Kidney epithelial cell (primary cell): ENCODE results near the gene TMEM184A. TPM values are rescaled to one million over a fixed set of nuclear protein-coding genes. Genes with fewer than 3 reads are reported as not detected.
A peak's percentile ranks its signal among the peaks of the same experiment; 100 is the strongest.

Experiments
- DNase-seq: peaks from one replicate; pipeline ENCODE4 v3.0.0-alpha.2; 2010; ENCODE audit warnings: low read depth
- H3K27me3 ChIP-seq: 2 replicates; pipeline ENCODE4 v1.6.0; 2011; ENCODE audit warnings: low read length; ENCODE audit not compliant: control insufficient read depth, insufficient read depth
- H3K36me3 ChIP-seq: 2 replicates; pipeline ENCODE4 v1.5.1; 2011; ENCODE audit warnings: low read length; ENCODE audit not compliant: control insufficient read depth, insufficient read depth
- H3K4me3 ChIP-seq: 2 replicates; pipeline ENCODE4 v1.5.1; 2011; ENCODE audit warnings: low read depth, mild to moderate bottlenecking, control low read depth, low read length
- total RNA-seq: library from RNA; depleted of rRNA; stranded (reverse); fragments of >200 nt; gene quantifications from 2 replicates; pipeline ENCODE4 v1.2.3, GENCODE V29; 2015
- TF ChIP-seq, protein P1 (sequence below): IDR thresholded peaks from 2 replicates; pipeline ENCODE4 v1.5.1; 2011; ENCODE audit warnings: mild to moderate bottlenecking, moderate library complexity, low read length, control low read depth, inconsistent platforms; ENCODE audit not compliant: insufficient read depth, poor library complexity, severe bottlenecking

The TMEM184A gene
- total RNA-seq, 1 donor from 2014 or later = 5.7 TPM

DNA sequence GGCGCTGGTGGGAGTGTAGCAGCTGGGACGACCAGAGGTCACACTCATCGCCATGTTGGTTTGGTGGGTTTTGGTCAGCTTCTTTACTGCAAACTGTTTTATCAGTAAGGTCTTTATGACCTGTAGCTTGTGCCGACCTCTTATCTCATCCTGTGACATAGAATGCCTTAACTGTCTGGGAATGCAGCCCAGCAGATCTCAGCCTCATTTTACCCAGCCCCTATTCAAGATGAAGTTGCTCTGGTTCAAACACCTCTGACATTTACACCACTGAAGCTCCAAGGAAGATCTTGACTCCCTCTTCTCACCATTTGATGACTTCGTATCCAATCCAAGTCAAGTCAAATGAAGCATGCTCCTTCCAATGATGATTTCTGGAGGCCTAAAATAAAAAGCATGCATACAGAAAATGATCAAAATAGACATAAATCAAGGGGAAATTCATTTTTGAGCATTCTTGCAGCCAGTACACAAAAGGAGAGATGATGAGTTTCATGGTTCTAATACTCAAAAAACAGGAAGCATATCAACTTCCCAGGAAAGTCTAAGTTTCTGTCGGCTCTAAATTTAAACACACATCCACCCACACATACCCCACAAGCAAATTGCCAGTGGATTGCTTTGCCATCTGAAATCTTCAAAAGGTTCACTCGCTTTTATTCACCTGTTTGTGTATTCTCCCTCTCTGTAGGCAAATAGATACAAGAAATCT is 16.3 kb upstream of the TMEM184A start:
- no peak for DNase-seq
- TF ChIP-seq, protein P1, sequence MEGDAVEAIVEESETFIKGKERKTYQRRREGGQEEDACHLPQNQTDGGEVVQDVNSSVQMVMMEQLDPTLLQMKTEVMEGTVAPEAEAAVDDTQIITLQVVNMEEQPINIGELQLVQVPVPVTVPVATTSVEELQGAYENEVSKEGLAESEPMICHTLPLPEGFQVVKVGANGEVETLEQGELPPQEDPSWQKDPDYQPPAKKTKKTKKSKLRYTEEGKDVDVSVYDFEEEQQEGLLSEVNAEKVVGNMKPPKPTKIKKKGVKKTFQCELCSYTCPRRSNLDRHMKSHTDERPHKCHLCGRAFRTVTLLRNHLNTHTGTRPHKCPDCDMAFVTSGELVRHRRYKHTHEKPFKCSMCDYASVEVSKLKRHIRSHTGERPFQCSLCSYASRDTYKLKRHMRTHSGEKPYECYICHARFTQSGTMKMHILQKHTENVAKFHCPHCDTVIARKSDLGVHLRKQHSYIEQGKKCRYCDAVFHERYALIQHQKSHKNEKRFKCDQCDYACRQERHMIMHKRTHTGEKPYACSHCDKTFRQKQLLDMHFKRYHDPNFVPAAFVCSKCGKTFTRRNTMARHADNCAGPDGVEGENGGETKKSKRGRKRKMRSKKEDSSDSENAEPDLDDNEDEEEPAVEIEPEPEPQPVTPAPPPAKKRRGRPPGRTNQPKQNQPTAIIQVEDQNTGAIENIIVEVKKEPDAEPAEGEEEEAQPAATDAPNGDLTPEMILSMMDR = no peak

DNA sequence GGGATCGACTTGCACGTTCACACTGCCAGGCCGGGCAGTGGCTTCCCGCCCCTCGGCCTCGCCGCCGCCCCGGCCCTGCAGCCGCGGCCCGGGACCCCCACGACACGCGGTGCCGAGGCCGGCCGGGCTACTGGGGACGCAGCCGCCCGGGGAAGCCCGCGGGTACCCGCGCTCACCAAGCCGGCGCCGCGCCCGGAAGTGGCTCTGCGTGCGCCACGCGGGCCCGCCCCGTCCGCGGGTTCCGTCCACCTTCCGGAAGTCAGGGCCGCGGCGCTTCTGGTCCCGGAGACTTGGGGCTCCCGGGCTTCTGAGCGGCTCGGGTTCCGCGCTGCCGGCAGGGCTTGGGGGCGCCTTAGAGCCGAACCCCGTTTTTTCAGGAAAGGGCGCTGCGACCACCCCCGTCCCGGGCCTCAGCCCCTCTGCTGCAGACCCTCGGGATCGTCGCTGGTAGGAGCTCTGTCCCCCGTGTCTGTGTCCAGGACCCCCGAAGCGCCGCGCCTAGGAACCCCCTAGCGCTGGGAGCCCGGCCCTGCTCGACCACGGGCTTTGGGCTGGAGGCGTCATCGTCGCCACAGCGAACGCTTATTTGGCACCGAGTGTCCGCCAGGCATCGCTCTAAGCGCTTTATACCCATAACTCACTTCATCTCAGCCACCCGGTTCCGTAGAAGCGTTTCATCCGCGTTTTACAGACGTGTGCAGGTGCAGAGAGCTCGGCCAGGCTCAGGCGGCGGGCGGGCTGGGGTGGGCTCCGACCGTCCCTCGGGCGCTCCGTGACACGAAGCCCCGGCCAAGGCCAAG is 14.0 kb upstream of the TMEM184A start, which contains the start of gene PSMG3:
PSMG3 (minus strand) TSS at position 200 of the 800 bp plus-strand sequence. CDS start 693 bp downstream, outside the sequence.
- H3K4me3 ChIP-seq = peak within 1 kb of the TSS; percentile 96
- no peaks in the 10 kb centered on the region for H3K27me3 ChIP-seq
- H3K36me3 ChIP-seq = peaks cover 2% of the 10 kb centered on the region
- peak; percentile 29 for DNase-seq
- TF ChIP-seq, protein P1 = peak; percentile 38

More for the DNA sequence above, 16.3 kb upstream of the TMEM184A start:
- Histone ChIP-seq H3K4me3 (no peak overlapping the region), H3K27me3 (no peaks in the 10 kb centered on the region), H3K36me3 (no peaks in the 10 kb centered on the region)

DNA sequence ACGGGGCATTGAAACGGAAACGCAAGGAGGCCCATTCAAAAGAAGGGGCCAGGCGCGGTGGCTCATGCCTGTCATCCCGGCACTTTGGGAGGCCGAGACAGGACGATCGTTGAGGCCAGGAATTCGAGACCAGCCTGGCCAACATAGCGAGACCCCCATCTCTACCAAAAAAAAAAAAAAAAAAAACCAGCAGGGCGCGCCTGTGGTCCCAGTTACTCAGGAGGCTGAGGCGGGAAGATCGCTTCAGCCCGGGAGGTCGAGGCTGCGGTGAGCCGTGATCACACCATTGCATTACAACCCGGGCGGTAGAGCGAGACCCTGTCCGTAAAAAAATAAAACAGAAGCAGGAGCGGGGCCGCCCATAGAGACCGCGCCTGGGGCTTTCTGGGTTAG is 13.4 kb upstream of the TMEM184A start:
- H3K4me3 ChIP-seq = peak overlapping the region; percentile 96
- peaks cover 2% of the 10 kb centered on the region for H3K36me3 ChIP-seq
- H3K27me3 ChIP-seq = no peaks in the 10 kb centered on the region
- DNase-seq = no peak
- TF ChIP-seq, protein P1 = no peak

DNA sequence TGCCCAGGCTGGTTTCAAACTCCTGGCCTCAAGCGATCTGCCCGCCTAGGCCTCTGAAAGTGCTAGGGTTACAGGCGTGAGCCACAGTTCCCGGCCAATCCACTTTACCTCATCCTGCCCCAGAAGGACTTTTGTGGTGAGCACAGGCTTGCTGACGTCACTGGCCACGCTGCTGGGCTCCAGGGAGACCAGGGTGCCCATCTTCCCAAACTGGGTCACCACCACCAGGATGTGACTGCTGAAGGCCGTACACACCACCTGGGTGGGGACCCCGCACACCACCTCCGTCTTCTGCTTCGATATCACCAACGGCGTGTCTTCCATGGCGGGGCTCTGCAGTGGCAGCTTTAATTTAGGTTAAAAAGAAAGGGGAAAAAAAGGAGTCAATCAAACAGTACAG is 13.0 kb upstream of the TMEM184A start:
- H3K36me3 ChIP-seq = peaks cover 2% of the 10 kb centered on the region
- no peaks in the 10 kb centered on the region for H3K27me3 ChIP-seq
- TF ChIP-seq, protein P1 = no peak
- H3K4me3 ChIP-seq = peak overlapping the region; percentile 96
- no peak for DNase-seq

DNA sequence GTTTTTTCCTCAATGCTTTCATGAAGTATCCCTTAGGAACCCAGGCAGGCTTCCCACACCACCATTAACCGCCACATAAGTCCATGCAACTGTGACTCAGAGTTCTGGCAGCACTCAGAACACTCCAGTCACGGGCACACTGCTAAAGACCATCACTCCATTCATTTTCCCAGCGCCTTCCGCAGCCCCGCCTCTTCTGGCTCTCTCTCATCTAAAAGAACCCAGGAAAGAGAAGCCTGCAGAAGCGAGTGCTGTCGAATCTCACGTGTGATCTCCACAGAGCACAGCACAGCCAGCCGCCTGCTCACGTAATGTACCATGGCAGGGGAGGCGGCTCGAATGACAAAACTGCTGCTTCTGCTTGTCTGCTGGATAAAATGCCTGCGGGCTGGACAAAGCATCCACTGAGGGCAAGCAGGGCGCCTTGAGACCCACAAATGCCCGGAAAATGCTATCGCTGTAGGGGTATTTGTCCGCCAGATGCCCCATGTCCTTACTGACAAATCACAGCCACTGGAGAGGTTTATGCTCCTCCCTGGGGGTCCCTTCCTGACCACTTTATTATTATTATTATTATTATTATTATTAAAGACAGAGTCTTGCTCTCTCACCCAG is 12.0 kb upstream of the TMEM184A start:
- no peaks in the 10 kb centered on the region for H3K27me3 ChIP-seq
- H3K36me3 ChIP-seq = peaks cover 2% of the 10 kb centered on the region
- peak; percentile 57 for DNase-seq
- TF ChIP-seq, protein P1 = no peak
- H3K4me3 ChIP-seq = no peak overlapping the region
